HL-60 (cell line): ENCODE data around the gene SLC16A9.

Source experiments
- GABPA ChIP-seq: IDR thresholded peaks from 2 replicates; pipeline ENCODE4 v1.6.1; 2012; ENCODE audit warnings: low read depth
- TF ChIP-seq, protein P1 (sequence below): IDR thresholded peaks from one replicate; pipeline ENCODE4 v1.5.1; 2011; ENCODE audit warnings: low read length, control low read depth, inconsistent platforms; ENCODE audit not compliant: insufficient read depth

DNA sequence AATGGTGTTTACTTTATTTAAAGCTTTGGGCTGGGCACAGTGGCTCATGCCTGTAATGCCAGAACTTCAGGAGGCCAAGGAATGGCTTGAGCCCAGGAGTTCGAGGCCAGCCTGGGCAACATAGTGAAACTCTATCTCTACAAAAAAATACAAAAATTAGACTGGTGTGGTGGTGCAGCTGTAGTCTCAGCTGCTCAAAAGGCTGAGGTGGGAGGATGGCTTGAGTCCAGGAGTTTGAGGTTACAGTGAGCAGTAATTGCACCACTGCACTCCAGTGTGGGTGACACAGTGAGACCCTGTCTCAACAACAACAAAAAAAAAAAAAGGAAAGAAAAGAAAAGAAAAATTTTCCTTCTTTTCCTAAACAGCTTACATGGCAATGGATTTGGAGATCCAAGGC is 22.0 kb downstream of the SLC16A9 start:
- TF ChIP-seq GABPA, result no peak
- TF ChIP-seq, protein P1, sequence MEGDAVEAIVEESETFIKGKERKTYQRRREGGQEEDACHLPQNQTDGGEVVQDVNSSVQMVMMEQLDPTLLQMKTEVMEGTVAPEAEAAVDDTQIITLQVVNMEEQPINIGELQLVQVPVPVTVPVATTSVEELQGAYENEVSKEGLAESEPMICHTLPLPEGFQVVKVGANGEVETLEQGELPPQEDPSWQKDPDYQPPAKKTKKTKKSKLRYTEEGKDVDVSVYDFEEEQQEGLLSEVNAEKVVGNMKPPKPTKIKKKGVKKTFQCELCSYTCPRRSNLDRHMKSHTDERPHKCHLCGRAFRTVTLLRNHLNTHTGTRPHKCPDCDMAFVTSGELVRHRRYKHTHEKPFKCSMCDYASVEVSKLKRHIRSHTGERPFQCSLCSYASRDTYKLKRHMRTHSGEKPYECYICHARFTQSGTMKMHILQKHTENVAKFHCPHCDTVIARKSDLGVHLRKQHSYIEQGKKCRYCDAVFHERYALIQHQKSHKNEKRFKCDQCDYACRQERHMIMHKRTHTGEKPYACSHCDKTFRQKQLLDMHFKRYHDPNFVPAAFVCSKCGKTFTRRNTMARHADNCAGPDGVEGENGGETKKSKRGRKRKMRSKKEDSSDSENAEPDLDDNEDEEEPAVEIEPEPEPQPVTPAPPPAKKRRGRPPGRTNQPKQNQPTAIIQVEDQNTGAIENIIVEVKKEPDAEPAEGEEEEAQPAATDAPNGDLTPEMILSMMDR, result no peak
